Stimulated activated CD8-positive, alpha-beta memory T cell treated with anti-CD3 and anti-CD28 coated beads, Interleukin-12 subunit alpha, Interleukin-12 subunit beta, amount 100 ng/mL, for 1 hour (primary cell): ENCODE results near the gene C11orf91.
A peak's percentile ranks its signal among the peaks of the same experiment; 100 is the strongest.
"Not testable (repeated sequence)": the region's sequence is repeated elsewhere in the genome, so short reads cannot be mapped to it uniquely, and the experiment has no call there.

Source experiments
- DNase-seq: peaks from one replicate; pipeline ENCODE4 v3.0.0-alpha.2; 2020; ENCODE audit warnings: low read depth

The C11orf91 gene

GRCh38 chr11:33700502-33701271 is at the start of gene C11orf91:
Gene C11orf91, minus strand, starts transcription at chr11:33700826. Its CDS starts 86 bp downstream, at chr11:33700740.
- DNase-seq = peak; percentile 91

GRCh38 chr11:33747979-33748378 is 47.4 kb upstream of the C11orf91 start:
- no peak for DNase-seq

GRCh38 chr11:33743291-33743690 is 42.7 kb upstream of the C11orf91 start:
- no peak for DNase-seq

GRCh38 chr11:33742249-33742851 is 41.7 kb upstream of the C11orf91 start:
- no peak for DNase-seq

- no peak for DNase-seq
These were observed 41.2 kb upstream of the C11orf91 start for GRCh38 chr11:33741806-33742205.

GRCh38 chr11:33737362-33737821 is 36.8 kb upstream of the C11orf91 start:
- no peak for DNase-seq

GRCh38 chr11:33736148-33736812 is 35.7 kb upstream of the C11orf91 start, which contains the start of gene CD59:
Gene CD59, minus strand, starts transcription at chr11:33736423. Its CDS starts 13,978 bp downstream, at chr11:33722445.
- peak; percentile 86 for DNase-seq

- DNase-seq = no peak
These were observed 34.9 kb upstream of the C11orf91 start for GRCh38 chr11:33735271-33736147.

- no peak for DNase-seq
These were observed 34.0 kb upstream of the C11orf91 start for GRCh38 chr11:33734441-33735270.

GRCh38 chr11:33733980-33734379 is 33.4 kb upstream of the C11orf91 start:
- DNase-seq = no peak

GRCh38 chr11:33731723-33732531 is 31.3 kb upstream of the C11orf91 start:
- no peak for DNase-seq

GRCh38 chr11:33730716-33731115 is 30.1 kb upstream of the C11orf91 start:
- DNase-seq = no peak

- not testable (repeated sequence) for DNase-seq
These were observed 28.5 kb upstream of the C11orf91 start for GRCh38 chr11:33729072-33729664.

GRCh38 chr11:33727539-33727938 is 26.9 kb upstream of the C11orf91 start:
- not testable (repeated sequence) for DNase-seq

GRCh38 chr11:33725496-33725895 is 24.9 kb upstream of the C11orf91 start:
- DNase-seq = no peak

GRCh38 chr11:33724644-33725035 is 24.0 kb upstream of the C11orf91 start:
- no peak for DNase-seq

GRCh38 chr11:33723238-33723881 is 22.7 kb upstream of the C11orf91 start:
- no peak for DNase-seq

GRCh38 chr11:33722590-33723234 is 22.1 kb upstream of the C11orf91 start:
- DNase-seq = no peak

- DNase-seq = no peak
These were observed 21.4 kb upstream of the C11orf91 start for GRCh38 chr11:33721984-33722383.
